Omental fat pad (tissue), 4 donors: Measurements from ENCODE around the gene SCN8A. TPM values are rescaled to one million over a fixed set of nuclear protein-coding genes. Genes with fewer than 3 reads are reported as not detected.
A peak's percentile ranks its signal among the peaks of the same experiment; 100 is the strongest.
"Not testable (repeated sequence)": the region's sequence is repeated elsewhere in the genome, so short reads cannot be mapped to it uniquely, and the experiment has no call there.

Experiments used
- ATAC-seq: fragments of 150-250 bp; one replicate; pipeline ENCODE4 v1.9.1; 2016; ENCODE audit warnings: mild to moderate bottlenecking, moderate library complexity; ENCODE audit not compliant: low FRiP score
- DNase-seq: peaks from one replicate; pipeline ENCODE4 v3.0.0-alpha.2; 2019; ENCODE audit warnings: low spot score
- total RNA-seq, 4 donors: library from RNA; depleted of rRNA; stranded (reverse); fragments of >200 nt; gene quantifications; one replicate each; pipeline ENCODE4 v1.1.0, GENCODE V29; 2016
- TF ChIP-seq, protein P1 (sequence below), 3 donors: fragments of 450-650 bp; IDR thresholded peaks; one replicate each; pipeline ENCODE4 v1.5.1; 2016 to 2017; ENCODE audit warnings: antibody characterized with exemption in 3 of 3, mild to moderate bottlenecking in 3 of 3, moderate library complexity in 2 of 3

Gene SCN8A
- total RNA-seq, result 1 to 10 TPM in 1 of 4 donors, under 1 TPM in 3; 0.50 to 1.4 (median 0.67) TPM

DNA sequence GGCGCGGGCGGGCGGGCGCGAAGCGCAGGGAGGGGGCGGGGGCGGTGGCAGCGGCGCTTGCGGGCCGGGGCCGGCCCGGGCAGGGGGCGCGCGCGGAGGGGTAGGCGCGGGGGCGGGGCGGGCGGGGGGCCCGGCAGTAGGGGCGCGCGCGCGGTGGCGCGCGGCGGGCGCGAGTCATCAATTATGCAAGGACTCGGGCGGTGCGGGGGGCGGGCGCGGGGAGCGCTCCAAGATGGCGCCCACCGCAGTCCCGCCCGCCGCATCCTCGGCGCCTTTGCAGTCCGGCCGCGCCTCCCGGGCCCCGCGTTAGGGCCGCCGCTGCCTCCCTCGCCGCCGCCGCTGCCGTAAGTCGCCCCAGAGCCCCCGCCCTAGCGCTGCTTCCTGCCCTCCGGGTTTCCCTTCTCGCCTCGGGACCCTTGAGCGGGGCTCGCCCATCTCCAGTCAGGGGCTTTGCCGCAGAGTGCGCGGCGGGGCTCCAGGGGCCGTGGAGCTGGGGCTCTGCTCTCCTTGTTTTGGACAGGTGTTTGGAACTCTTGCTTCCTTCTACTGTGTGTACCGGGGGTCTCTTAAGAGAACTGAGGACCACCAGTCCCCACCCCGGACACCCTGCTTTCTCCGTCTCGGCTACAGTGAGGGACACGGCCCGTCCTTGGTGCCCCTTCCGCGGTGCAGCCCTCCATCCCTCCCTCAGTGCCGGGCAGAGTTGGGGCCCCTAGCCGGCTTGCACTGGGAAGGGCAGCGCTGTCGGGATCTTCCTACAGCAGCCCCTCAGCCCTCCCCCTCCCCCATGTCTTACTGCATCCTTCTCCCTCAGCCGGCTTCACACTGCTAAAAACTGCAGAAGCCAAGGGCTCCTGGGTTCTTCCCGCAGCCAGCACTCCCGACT is at the start of gene SCN8A:
Gene SCN8A (plus strand): TSS at position 218 of the 886 bp plus-strand sequence. CDS start 71,585 bp downstream, outside the sequence.
- TF ChIP-seq, protein P1, sequence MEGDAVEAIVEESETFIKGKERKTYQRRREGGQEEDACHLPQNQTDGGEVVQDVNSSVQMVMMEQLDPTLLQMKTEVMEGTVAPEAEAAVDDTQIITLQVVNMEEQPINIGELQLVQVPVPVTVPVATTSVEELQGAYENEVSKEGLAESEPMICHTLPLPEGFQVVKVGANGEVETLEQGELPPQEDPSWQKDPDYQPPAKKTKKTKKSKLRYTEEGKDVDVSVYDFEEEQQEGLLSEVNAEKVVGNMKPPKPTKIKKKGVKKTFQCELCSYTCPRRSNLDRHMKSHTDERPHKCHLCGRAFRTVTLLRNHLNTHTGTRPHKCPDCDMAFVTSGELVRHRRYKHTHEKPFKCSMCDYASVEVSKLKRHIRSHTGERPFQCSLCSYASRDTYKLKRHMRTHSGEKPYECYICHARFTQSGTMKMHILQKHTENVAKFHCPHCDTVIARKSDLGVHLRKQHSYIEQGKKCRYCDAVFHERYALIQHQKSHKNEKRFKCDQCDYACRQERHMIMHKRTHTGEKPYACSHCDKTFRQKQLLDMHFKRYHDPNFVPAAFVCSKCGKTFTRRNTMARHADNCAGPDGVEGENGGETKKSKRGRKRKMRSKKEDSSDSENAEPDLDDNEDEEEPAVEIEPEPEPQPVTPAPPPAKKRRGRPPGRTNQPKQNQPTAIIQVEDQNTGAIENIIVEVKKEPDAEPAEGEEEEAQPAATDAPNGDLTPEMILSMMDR (IDR thresholded peaks at IDR 0.05), result no peak
- no peak for DNase-seq
- peak; percentile 56 for ATAC-seq

DNA sequence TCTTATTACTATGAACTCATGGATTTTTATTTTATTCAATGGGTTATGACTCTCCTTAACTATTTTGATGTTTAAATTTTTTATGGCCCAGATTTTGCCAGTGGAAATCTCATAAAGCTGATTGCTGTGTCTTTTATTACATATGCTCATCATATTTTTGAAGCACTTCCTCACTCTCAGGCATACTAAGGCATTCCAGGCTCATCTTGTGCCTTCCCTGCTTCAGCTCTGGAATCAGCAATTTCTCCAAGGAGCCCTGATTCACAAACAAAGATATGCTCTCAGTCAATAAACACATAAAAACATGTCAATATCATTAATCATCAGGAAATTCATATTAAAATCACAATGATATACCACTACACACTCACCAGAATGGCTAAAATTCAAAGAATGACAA is 44.9 kb upstream of the SCN8A start:
- TF ChIP-seq, protein P1 (IDR thresholded peaks at IDR 0.05), result no peak
- ATAC-seq (no peak), DNase-seq (no peak)

DNA sequence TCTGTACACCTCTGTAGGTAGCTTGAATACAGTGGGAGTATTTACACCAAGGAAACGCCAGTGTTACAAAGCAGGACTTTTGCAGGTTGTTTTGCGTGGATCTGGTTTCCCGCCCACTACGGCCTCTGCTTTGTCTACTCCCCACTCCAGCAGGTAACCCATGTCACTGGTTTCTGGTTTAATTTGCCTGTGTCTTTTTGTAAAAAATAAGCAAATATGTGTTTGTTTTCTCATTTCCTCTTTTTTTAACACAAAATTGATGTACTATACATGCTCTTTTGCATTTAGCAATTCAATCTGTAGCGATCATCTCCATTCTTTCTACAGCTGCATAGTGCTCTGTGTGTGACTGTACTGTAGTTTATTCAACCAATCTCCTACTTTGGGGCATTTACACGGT is 43.4 kb upstream of the SCN8A start:
- ATAC-seq, result no peak
- TF ChIP-seq, protein P1 (IDR thresholded peaks at IDR 0.05), result no peak

DNA sequence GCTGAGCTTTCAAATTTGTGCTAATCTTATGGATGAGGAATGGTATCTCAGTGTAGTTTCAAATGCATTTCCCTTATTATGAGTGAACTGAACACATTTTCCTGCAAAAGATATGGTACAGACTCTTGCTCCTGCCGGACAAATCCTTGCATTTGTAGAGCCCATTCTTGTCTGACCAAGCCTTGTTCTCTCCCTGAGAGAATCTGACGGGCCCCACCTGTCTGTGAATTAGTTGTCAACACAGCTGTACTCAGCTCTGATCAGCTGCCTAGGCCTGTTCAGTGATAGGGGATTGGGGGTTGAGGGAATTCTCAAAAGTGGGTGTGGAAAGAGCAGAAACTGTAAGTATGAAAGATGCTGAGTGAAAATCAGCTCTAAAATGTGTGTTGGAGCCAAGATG is 42.8 kb upstream of the SCN8A start:
- ATAC-seq (no peak), DNase-seq (no peak)
- TF ChIP-seq, protein P1 (IDR thresholded peaks at IDR 0.05), result no peak

More for the DNA sequence above, 43.4 kb upstream of the SCN8A start:
- DNase-seq, result no peak

DNA sequence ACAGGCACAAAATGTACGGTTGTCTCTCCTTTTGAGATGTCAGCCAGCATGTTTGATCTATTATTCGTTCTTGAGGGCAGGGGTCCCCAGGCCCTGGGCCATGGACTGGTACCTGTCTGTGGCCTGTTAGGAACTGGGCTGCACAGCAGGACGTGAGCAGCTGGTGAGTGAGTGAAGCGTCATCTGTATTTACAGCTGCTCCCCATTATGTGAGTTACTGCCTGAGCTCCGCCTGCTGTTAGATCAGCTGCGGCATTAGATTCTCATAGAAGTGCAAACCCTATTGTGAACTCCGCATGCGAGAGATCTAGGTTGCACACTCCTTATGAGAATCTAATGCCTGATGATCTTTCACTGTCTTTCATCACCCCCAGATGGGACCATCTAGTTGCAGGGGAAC is 41.4 kb upstream of the SCN8A start:
- no peak for ATAC-seq
- TF ChIP-seq, protein P1 (IDR thresholded peaks at IDR 0.05), result no peak
- DNase-seq, result no peak

DNA sequence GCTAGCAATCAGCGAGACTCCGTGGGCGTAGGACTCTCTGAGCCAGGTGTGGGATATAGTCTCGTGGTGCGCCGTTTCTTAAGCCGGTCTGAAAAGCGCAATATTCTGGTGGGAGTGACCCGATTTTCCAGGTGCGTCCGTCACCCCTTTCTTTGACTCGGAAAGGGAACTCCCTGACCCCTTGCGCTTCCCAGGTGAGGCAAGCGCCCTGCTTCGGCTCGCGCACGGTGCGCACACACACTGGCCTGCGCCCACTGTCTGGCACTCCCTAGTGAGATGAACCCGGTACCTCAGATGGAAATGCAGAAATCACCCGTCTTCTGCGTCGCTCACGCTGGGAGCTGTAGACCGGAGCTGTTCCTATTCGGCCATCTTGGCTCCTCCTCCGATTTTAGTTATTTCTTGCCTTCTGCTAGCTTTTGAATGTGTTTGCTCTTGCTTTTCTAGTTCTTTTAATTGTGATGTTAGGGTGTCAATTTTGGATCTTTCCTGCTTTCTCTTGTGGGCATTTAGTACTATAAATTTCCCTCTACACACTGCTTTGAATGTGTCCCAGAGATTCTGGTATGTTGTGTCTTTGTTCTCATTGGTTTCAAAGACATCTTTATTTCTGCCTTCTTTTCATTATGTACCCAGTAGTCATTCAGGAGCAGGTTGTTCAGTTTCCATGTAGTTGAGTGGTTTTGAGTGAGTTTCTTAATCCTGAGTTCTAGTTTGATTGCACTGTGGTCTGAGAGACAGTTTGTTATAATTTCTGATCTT is 22.6 kb upstream of the SCN8A start:
- not testable (repeated sequence) for DNase-seq, ATAC-seq

DNA sequence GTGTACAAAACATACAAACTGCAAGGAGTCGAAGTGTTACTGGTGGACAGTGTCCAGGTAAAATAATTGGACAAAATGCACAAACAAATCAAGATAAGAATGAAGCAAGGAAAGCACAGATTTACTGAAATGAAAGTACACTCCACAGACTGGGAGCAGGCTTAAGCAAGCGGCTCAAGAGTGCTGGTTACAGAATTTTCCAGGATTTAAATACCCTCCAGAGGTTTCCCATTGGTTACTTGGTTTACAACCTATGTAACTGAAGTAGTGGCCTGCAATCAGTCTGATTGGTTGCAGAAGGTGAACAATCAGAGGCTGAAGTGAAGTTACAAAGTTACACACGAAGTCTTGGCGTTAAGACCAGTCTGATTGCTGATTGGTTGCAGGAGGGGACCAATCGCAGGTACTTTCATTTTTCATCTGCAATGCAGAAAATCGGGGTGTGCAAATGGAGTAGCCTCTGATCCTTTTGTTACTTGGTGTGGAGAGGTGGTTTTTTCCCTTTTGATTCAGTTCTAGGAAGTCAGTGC is 11.6 kb upstream of the SCN8A start:
- TF ChIP-seq, protein P1 (IDR thresholded peaks at IDR 0.05), result no peak
- ATAC-seq (no peak), DNase-seq (no peak)
